Activated CD4-positive, alpha-beta T cell treated with anti-CD3 and anti-CD28 coated beads, Interleukin-2, amount 10 ng/mL, durations not matched to agents 7 days and 5 days (primary cell): Measurements from ENCODE around the gene ZNF552. TPM values are rescaled to one million over a fixed set of nuclear protein-coding genes. Genes with fewer than 3 reads are reported as not detected.

Source experiments
- total RNA-seq, 2 experiments: library from RNA; stranded (reverse); gene quantifications; one replicate each; pipeline ENCODE4 v1.2.3, GENCODE V29; 2021

Gene ZNF552
- total RNA-seq, 2 experiments from 2014 or later, result 8.7 to 10.0 TPM

Other genes starting within 250 kb of the ZNF552 start
- gene ZNF416, start 236.0 kb downstream of the ZNF552 start, total RNA-seq, result 1 to 10 TPM; 7.2 to 7.8 TPM
- gene ZIK1, start 230.8 kb downstream of the ZNF552 start, total RNA-seq, result 1 to 10 TPM; 8.2 to 8.4 TPM
- 10 to 100 TPM; 10.3 to 12.1 TPM for gene ZNF530, start 215.0 kb downstream of the ZNF552 start, total RNA-seq
- 10 to 100 TPM; 13.7 to 15.4 TPM for gene ZNF134, start 200.7 kb downstream of the ZNF552 start, total RNA-seq
- gene ZNF211, start 181.7 kb downstream of the ZNF552 start, total RNA-seq, result 10 to 100 TPM; 16.5 to 17.9 TPM
- gene ZSCAN4, start 146.0 kb downstream of the ZNF552 start, total RNA-seq, result not detected
- 10 to 100 TPM; 13.4 to 16.2 TPM for gene ZNF551, start 132.9 kb downstream of the ZNF552 start, total RNA-seq
- gene ZNF154, start 105.7 kb downstream of the ZNF552 start, total RNA-seq, result 1 to 10 TPM; 5.0 to 5.8 TPM
- gene ZNF671, start 87.3 kb downstream of the ZNF552 start, total RNA-seq, result 10 to 100 TPM; 13.9 to 14.4 TPM
- 10 to 100 TPM; 16.1 to 21.4 TPM for gene ZNF776, start 68.1 kb downstream of the ZNF552 start, total RNA-seq
- 10 to 100 TPM; 26.8 to 28.4 TPM for gene ZNF586, start 45.2 kb downstream of the ZNF552 start, total RNA-seq
- gene ZNF587B, start 15.4 kb upstream of the ZNF552 start, total RNA-seq, result 10 to 100 TPM; 16.2 to 18.4 TPM
- gene ZNF587, start 34.9 kb upstream of the ZNF552 start, total RNA-seq, result 10 to 100 TPM; 35.3 to 35.6 TPM
- 10 to 100 TPM; 20.9 to 22.2 TPM for gene ZNF814, start 74.1 kb upstream of the ZNF552 start, total RNA-seq
- 10 to 100 TPM; 30.3 to 30.7 TPM for gene ZNF417, start 101.7 kb upstream of the ZNF552 start, total RNA-seq
- 1 to 10 TPM; 7.2 to 7.9 TPM for gene ZNF418, start 120.5 kb upstream of the ZNF552 start, total RNA-seq
- gene ZNF256, start 132.8 kb upstream of the ZNF552 start, total RNA-seq, result 1 to 10 TPM; 9.1 to 9.3 TPM
- under 1 TPM; 0.37 to 0.82 TPM for gene C19orf18, start 159.6 kb upstream of the ZNF552 start, total RNA-seq
- 10 to 100 TPM; 11.1 to 15.3 TPM for gene ZNF606, start 187.9 kb upstream of the ZNF552 start, total RNA-seq
- not detected for gene ZSCAN1, start 219.1 kb upstream of the ZNF552 start, total RNA-seq
- 1 to 10 TPM in 1 of 2 experiments, under 1 TPM in 1; 0.77 to 1.1 TPM for gene ZNF135, start 244.4 kb upstream of the ZNF552 start, total RNA-seq